Measurements from ENCODE around the gene SPATA25. TPM values are rescaled to one million over a fixed set of nuclear protein-coding genes. Genes with fewer than 3 reads are reported as not detected.

SPATA25 gene
- total and polyA plus RNA-seq, 2 donors (not counting 3 experiments of a cell fraction or from before 2014, with no cell fraction given) = 0.69 to 1.3 TPM

DNA sequence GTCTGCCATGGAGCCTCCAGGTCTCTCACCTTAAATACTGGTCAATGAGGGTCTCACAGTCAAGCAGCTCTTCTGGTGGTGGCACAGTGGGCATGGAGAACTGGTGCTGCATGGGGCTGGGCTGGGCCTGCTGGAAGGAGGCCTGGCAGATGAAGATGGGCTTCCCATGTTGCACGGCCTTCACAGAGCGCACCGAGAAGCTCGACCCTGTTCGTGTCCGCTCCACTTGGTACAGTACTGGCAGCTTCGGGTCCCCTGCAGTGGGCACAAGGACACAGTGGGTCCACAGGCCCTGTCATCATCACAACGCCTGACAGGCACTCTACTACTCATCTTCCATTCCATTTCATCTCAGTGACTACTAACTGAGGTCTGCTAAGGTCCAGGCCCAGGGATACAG, 39.0 kb downstream of the SPATA25 start:
- Histone ChIP-seq H3K36me3 (ENCODE audit: control insufficient read depth in 2 of 2, extremely low read depth in 1 of 2, insufficient read depth in 2 of 2, low read length in 2 of 2) (peaks cover 0 to 26% of the 10 kb centered on the region in 2 experiments), H3K4me1 (ENCODE audit: control insufficient read depth, extremely low read depth, insufficient read depth, low read length) (no peaks in the 10 kb centered on the region), H3K27me3 (ENCODE audit: control insufficient read depth in 2 of 2, insufficient read depth in 2 of 2, low read length in 2 of 2) (no peaks in the 10 kb centered on the region), H4K20me1 (replicated peaks; ENCODE audit: control insufficient read depth, extremely low read depth, insufficient read depth, low read length) (no peaks in the 10 kb centered on the region), H3K9me1 (replicated peaks; ENCODE audit: control insufficient read depth, extremely low read depth, insufficient read depth, low read length) (no peaks in the 10 kb centered on the region), H3K79me2 (ENCODE audit: control insufficient read depth, insufficient read depth, low read length) (no peaks in the 10 kb centered on the region), H2AFZ (ENCODE audit: low read depth, low read length) (no peak overlapping the region), H3K27ac (ENCODE audit: insufficient read depth, low read depth, low read length) (no peak overlapping the region), H3K9ac (replicated peaks; ENCODE audit: extremely low read depth, insufficient read depth, low read length) (no peak overlapping the region), H3K4me3 (replicated peaks in 1 of 3; ENCODE audit: insufficient read depth in 1 of 3, low read depth in 1 of 3, low read length in 3 of 3) (no peak overlapping the region), H3K9me3 (replicated peaks; ENCODE audit: control insufficient read depth, insufficient read depth, low read length) (no peaks in the 10 kb centered on the region), H3K4me2 (ENCODE audit: insufficient read depth, low read length) (no peak overlapping the region)
- DNase-seq (ENCODE audit: low read depth, low spot score) (no peak), FAIRE-seq (no peak)
- no TSS peak for BruUV-seq (replicated peaks)
- TF ChIP-seq JUN (IDR thresholded peaks at IDR 0.05; ENCODE audit: borderline replicate concordance, insufficient read depth, insufficient read length, low read depth) = no peak
- TF ChIP-seq POLR2A (IDR thresholded peaks at IDR 0.05; ENCODE audit: low read depth, low read length) = no peak
- no peak for TF ChIP-seq MYC (IDR thresholded peaks at IDR 0.05; ENCODE audit: low read depth, low read length)
- TF ChIP-seq GATA2 (IDR thresholded peaks at IDR 0.05; ENCODE audit: insufficient read depth, insufficient read length, low read depth, low read length) = no peak
- no peak for TF ChIP-seq EZH2 (IDR thresholded peaks at IDR 0.05; ENCODE audit: borderline replicate concordance, low read depth, low read length, severe bottlenecking)
- TF ChIP-seq, protein P1, sequence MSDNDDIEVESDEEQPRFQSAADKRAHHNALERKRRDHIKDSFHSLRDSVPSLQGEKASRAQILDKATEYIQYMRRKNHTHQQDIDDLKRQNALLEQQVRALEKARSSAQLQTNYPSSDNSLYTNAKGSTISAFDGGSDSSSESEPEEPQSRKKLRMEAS (IDR thresholded peaks at IDR 0.05; ENCODE audit: insufficient read depth, insufficient read length) = no peak
- TF ChIP-seq FOS (IDR thresholded peaks at IDR 0.05; ENCODE audit: borderline replicate concordance, insufficient read depth, low read length) = no peak
- no peak for TF ChIP-seq POLR2AphosphoS5 (IDR thresholded peaks at IDR 0.05; ENCODE audit: insufficient read depth, low read depth, low read length)
- TF ChIP-seq, protein P2, sequence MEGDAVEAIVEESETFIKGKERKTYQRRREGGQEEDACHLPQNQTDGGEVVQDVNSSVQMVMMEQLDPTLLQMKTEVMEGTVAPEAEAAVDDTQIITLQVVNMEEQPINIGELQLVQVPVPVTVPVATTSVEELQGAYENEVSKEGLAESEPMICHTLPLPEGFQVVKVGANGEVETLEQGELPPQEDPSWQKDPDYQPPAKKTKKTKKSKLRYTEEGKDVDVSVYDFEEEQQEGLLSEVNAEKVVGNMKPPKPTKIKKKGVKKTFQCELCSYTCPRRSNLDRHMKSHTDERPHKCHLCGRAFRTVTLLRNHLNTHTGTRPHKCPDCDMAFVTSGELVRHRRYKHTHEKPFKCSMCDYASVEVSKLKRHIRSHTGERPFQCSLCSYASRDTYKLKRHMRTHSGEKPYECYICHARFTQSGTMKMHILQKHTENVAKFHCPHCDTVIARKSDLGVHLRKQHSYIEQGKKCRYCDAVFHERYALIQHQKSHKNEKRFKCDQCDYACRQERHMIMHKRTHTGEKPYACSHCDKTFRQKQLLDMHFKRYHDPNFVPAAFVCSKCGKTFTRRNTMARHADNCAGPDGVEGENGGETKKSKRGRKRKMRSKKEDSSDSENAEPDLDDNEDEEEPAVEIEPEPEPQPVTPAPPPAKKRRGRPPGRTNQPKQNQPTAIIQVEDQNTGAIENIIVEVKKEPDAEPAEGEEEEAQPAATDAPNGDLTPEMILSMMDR (IDR thresholded peaks at IDR 0.05; ENCODE audit: extremely low read depth in 1 of 2, insufficient read depth in 1 of 2, low read depth in 1 of 2, low read length in 2 of 2) = no peak
- dilution Hi-C loops (cut with MboI; ENCODE audit: extremely low pct_ligation_motif_present, low sequenced_read_pairs) = no loop called here
- ChIA-PET POLR2A (no interaction called here), CTCF (no interaction called here)
- intact Hi-C loops (cut with micrococcal nuclease) = no loop called here
